ENCODE measurements around the gene IGSF21.
A peak's percentile ranks its signal among the peaks of the same experiment; 100 is the strongest.

Gene IGSF21

DNA sequence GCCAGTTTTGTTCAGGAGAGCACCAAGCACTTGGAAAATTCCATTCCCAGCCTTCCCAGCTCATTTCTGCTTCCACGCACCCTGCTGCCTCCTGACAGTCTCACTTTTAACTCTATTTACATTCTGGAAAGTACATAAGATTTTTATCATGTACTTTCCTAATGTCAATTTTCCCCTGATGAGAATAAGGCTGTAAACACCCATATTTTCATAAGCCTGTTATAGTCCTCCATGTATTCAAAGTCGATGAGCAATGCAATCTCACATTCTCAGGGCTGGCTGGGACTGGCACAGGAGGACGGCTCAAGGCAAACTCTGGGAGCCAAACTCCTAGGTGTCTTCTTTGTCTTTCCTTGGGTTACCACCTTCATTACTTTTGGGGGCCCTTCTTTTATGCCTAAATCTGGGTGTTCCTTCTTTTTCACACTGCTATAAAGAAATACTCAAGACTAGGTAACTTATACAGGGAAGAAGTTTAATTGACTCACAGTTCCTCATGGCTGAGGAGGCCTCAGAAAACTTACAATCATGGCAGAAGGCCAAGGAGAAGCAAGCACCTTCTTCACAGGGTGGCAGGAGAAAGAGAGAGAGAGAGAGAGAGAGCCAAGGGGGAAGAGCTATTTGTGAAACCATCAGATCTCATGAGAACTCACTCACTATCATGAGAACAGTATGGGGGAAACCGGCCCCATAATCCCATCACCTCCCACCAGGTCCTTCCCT is 94.6 kb downstream of the IGSF21 start:
- H3K9me3 ChIP-seq (ENCODE audit: insufficient read depth, low read length) = no peaks in the 10 kb centered on the region
- no peak for TF ChIP-seq ZNF274 (IDR thresholded peaks at IDR 0.05; ENCODE audit: low read depth, low read length)
- no peaks in the 10 kb centered on the region for H3K4me1 ChIP-seq (ENCODE audit: insufficient read depth, insufficient read length)
- DNase-seq (ENCODE audit: low read depth, low spot score) = no peak
- no peaks in the 10 kb centered on the region for H3K27me3 ChIP-seq (ENCODE audit: insufficient read depth, insufficient read length)
- H3K36me3 ChIP-seq (ENCODE audit: insufficient read depth, insufficient read length, low read length) = no peaks in the 10 kb centered on the region
- no peak overlapping the region for H3K4me3 ChIP-seq (ENCODE audit: insufficient read length, low read depth)
- no peak overlapping the region for H3K9ac ChIP-seq (ENCODE audit: insufficient read length, low read depth)

DNA sequence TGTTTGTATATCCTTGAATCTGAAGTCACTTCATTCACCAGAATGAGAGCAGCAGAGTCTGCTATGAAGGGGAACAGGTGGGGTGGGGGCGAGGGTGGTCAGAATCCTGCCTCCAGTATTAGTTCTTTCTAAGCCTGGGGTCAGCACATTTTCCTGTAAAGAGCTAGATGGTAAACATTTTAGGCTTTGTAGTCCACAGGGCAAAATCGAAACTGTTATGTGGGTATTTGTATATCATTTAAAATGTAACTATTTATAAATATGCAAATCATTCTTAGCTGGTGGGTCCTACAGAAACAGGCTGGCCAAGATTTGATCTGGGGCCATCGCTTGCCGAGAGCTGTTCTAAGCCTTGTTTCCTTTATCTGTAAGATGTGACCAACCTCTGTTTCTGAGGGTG is 96.0 kb downstream of the IGSF21 start:
- Histone ChIP-seq H3K36me3 (ENCODE audit: insufficient read depth, insufficient read length, low read length) (no peaks in the 10 kb centered on the region), H3K9me3 (ENCODE audit: insufficient read depth, low read length) (no peaks in the 10 kb centered on the region), H3K9ac (ENCODE audit: insufficient read length, low read depth) (no peak overlapping the region), H3K4me3 (ENCODE audit: insufficient read length, low read depth) (no peak overlapping the region), H3K4me1 (ENCODE audit: insufficient read depth, insufficient read length) (no peaks in the 10 kb centered on the region), H3K27me3 (ENCODE audit: insufficient read depth, insufficient read length) (no peaks in the 10 kb centered on the region)
- TF ChIP-seq SUZ12 (IDR thresholded peaks at IDR 0.05; ENCODE audit: extremely low read depth, insufficient read depth, insufficient read length) (no peak), YY1 (IDR thresholded peaks at IDR 0.05; ENCODE audit: insufficient read depth, insufficient read length) (no peak), ZNF274 (IDR thresholded peaks at IDR 0.05; ENCODE audit: low read depth, low read length) (no peak)
- DNase-seq (ENCODE audit: low read depth, low spot score) = no peak

DNA sequence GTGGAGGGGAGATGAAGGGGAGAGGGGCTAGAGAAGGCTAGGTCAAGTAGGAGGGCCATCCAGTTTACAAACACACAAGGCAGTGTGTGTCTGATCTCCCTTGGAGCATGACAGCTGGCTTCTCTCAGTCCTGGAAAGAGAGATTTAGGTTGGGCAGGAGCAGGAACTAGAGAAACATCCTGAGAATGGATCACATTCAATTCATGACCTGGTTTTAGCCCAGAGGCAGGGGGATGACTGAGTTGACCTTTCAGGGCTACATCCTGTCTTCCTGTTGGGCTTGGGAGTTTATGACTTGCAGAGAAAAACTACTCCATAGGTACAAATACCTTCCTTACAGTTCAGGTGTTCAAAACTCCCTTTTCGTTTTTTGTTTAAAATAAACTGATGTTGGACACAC is 97.0 kb downstream of the IGSF21 start:
- no peak for DNase-seq (ENCODE audit: low read depth, low spot score)
- Histone ChIP-seq H3K27me3 (ENCODE audit: insufficient read depth, insufficient read length) (no peaks in the 10 kb centered on the region), H3K9ac (ENCODE audit: insufficient read length, low read depth) (no peak overlapping the region), H3K4me3 (ENCODE audit: insufficient read length, low read depth) (no peak overlapping the region), H3K9me3 (ENCODE audit: insufficient read depth, low read length) (no peaks in the 10 kb centered on the region), H3K4me1 (ENCODE audit: insufficient read depth, insufficient read length) (no peaks in the 10 kb centered on the region), H3K36me3 (ENCODE audit: insufficient read depth, insufficient read length, low read length) (no peaks in the 10 kb centered on the region)
- TF ChIP-seq YY1 (IDR thresholded peaks at IDR 0.05; ENCODE audit: insufficient read depth, insufficient read length) (no peak), SUZ12 (IDR thresholded peaks at IDR 0.05; ENCODE audit: extremely low read depth, insufficient read depth, insufficient read length) (no peak), ZNF274 (IDR thresholded peaks at IDR 0.05; ENCODE audit: low read depth, low read length) (no peak)

DNA sequence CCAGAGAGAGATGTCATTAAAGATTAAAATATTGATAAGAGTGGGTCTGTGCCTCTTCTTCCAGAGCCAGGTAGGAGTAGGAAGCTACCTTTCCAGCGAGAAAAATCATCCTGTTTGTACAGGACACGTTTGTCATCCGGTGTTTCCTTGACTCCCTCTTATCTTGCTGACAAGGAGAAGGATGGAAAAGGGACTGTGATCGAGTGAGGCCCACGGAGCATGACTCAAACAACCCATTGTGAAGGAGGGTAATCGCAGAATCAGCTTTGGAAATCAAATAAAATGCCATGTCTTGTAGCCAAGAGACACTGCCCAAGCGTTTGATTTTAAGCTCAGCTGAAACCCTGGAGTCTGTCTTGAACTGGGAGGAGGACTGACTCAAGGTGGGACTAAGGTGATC is 97.7 kb downstream of the IGSF21 start:
- no peak overlapping the region for H3K9ac ChIP-seq (ENCODE audit: insufficient read length, low read depth)
- no peaks in the 10 kb centered on the region for H3K9me3 ChIP-seq (ENCODE audit: insufficient read depth, low read length)
- TF ChIP-seq ZNF274 (IDR thresholded peaks at IDR 0.05; ENCODE audit: low read depth, low read length) (no peak), YY1 (IDR thresholded peaks at IDR 0.05; ENCODE audit: insufficient read depth, insufficient read length) (no peak), SUZ12 (IDR thresholded peaks at IDR 0.05; ENCODE audit: extremely low read depth, insufficient read depth, insufficient read length) (no peak)
- no peaks in the 10 kb centered on the region for H3K27me3 ChIP-seq (ENCODE audit: insufficient read depth, insufficient read length)
- DNase-seq (ENCODE audit: low read depth, low spot score) = no peak
- H3K4me3 ChIP-seq (ENCODE audit: insufficient read length, low read depth) = no peak overlapping the region
- H3K36me3 ChIP-seq (ENCODE audit: insufficient read depth, insufficient read length, low read length) = no peaks in the 10 kb centered on the region
- no peaks in the 10 kb centered on the region for H3K4me1 ChIP-seq (ENCODE audit: insufficient read depth, insufficient read length)

DNA sequence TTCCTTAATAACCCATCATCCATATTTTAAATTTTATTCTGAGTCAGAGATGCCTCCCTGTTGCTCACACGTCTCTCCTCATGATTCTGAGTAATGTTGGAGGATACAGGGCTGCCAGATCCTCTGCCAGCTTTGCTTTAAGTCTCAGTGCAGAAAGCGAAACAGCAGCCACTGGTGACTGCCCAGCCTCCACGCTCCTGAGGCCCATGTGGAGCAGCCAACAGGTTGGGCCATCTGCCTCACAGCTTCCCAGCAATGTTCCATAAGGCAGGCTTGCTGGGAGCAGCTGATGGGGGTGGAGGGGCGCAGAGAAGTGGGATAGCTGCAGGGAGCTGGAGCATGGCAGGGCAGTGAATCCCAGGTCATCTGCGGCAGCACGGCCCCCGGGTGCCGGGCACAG is 104.2 kb downstream of the IGSF21 start:
- TF ChIP-seq YY1 (IDR thresholded peaks at IDR 0.05; ENCODE audit: insufficient read depth, insufficient read length) (no peak), ZNF274 (IDR thresholded peaks at IDR 0.05; ENCODE audit: low read depth, low read length) (no peak), SUZ12 (IDR thresholded peaks at IDR 0.05; ENCODE audit: extremely low read depth, insufficient read depth, insufficient read length) (no peak)
- DNase-seq (ENCODE audit: low read depth, low spot score) = no peak
- H3K9me3 ChIP-seq (ENCODE audit: insufficient read depth, low read length) = no peaks in the 10 kb centered on the region

DNA sequence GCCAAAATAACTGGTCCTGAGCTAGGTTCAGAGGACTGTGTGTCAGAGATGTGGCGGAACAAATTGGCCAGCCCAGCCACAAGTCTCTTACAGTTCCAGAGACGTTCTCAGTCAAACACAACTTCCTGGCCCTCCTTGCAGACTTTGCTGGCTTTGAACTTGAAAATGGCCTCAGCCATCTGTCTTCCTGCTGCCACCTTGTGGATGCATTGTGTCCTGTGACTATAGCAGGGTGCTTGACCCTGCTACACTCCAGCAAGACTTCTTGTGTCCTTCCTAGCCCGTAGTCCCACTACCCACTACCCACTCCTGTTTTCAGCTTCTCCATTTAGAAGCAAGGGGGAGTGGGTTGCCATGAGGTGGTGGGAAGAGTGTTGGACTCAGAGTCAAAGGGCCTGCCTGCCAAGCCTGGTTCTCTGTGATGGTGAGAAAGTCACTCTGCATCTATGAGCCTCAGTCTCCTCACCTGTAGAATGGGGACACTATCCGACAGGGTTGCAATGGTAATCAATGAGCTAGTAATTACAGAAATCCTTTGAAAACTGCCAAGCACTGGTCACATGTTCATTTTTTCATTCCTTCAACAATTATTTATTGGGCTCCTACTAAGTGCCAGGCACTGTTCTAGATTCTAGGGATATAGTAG is 109.9 kb downstream of the IGSF21 start:
- no peaks in the 10 kb centered on the region for H3K4me1 ChIP-seq (ENCODE audit: insufficient read depth, insufficient read length)
- TF ChIP-seq SUZ12 (IDR thresholded peaks at IDR 0.05; ENCODE audit: extremely low read depth, insufficient read depth, insufficient read length) (no peak), YY1 (IDR thresholded peaks at IDR 0.05; ENCODE audit: insufficient read depth, insufficient read length) (no peak), ZNF274 (IDR thresholded peaks at IDR 0.05; ENCODE audit: low read depth, low read length) (no peak)
- H3K27me3 ChIP-seq (ENCODE audit: insufficient read depth, insufficient read length) = no peaks in the 10 kb centered on the region
- H3K9ac ChIP-seq (ENCODE audit: insufficient read length, low read depth) = no peak overlapping the region
- no peaks in the 10 kb centered on the region for H3K9me3 ChIP-seq (ENCODE audit: insufficient read depth, low read length)
- no peaks in the 10 kb centered on the region for H3K36me3 ChIP-seq (ENCODE audit: insufficient read depth, insufficient read length, low read length)
- DNase-seq (ENCODE audit: low read depth, low spot score) = no peak
- H3K4me3 ChIP-seq (ENCODE audit: insufficient read length, low read depth) = no peak overlapping the region

More for the DNA sequence above, 104.2 kb downstream of the IGSF21 start:
- no peaks in the 10 kb centered on the region for H3K36me3 ChIP-seq (ENCODE audit: insufficient read depth, insufficient read length, low read length)
- H3K4me3 ChIP-seq (ENCODE audit: insufficient read length, low read depth) = no peak overlapping the region
- no peaks in the 10 kb centered on the region for H3K27me3 ChIP-seq (ENCODE audit: insufficient read depth, insufficient read length)
- H3K4me1 ChIP-seq (ENCODE audit: insufficient read depth, insufficient read length) = peaks cover 5% of the 10 kb centered on the region
- peak overlapping the region; percentile 8 for H3K9ac ChIP-seq (ENCODE audit: insufficient read length, low read depth)

DNA sequence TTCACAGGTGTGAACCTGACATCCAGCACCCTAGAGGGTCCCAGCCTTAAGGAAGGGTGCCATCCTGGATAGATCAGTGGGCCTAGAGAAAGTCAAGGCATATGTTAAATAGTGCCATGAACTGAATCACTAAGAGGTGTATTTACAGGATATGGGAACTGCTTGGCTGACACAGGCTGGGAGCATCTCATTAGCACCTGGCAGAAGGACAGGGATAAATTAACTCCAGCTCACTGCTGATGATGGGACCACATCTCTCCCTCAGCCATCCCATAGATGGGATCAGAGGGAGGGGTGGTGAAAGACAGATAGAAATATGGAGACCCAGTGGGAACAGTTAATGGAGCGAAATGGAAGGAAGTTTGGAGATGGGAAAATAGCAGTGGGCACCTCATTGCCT is 122.0 kb downstream of the IGSF21 start:
- H3K9ac ChIP-seq (ENCODE audit: insufficient read length, low read depth) = no peak overlapping the region
- H3K4me3 ChIP-seq (ENCODE audit: insufficient read length, low read depth) = no peak overlapping the region
- H3K27me3 ChIP-seq (ENCODE audit: insufficient read depth, insufficient read length) = no peaks in the 10 kb centered on the region
- no peak for TF ChIP-seq SUZ12 (IDR thresholded peaks at IDR 0.05; ENCODE audit: extremely low read depth, insufficient read depth, insufficient read length)
- no peak for TF ChIP-seq ZNF274 (IDR thresholded peaks at IDR 0.05; ENCODE audit: low read depth, low read length)
- TF ChIP-seq YY1 (IDR thresholded peaks at IDR 0.05; ENCODE audit: insufficient read depth, insufficient read length) = no peak
- H3K36me3 ChIP-seq (ENCODE audit: insufficient read depth, insufficient read length, low read length) = no peaks in the 10 kb centered on the region
- H3K9me3 ChIP-seq (ENCODE audit: insufficient read depth, low read length) = peaks cover 25% of the 10 kb centered on the region
- no peak for DNase-seq (ENCODE audit: low read depth, low spot score)
- H3K4me1 ChIP-seq (ENCODE audit: insufficient read depth, insufficient read length) = no peaks in the 10 kb centered on the region
